ENCODE measurements around the gene AGR3. TPM values are rescaled to one million over a fixed set of nuclear protein-coding genes. Genes with fewer than 3 reads are reported as not detected.

AGR3 gene
- total and polyA plus RNA-seq, 4 donors: not detected

- no peak overlapping the region for H3K9ac ChIP-seq (ENCODE audit: low read depth in 1 of 2, low read length in 2 of 2)
- 89% methylated on average over 2 of the region's 2 CpGs for WGBS
- H3K36me3 ChIP-seq (ENCODE audit: control insufficient read depth in 4 of 4, insufficient read depth in 3 of 4, low read depth in 1 of 4, low read length in 3 of 4): no peaks in the 10 kb centered on the region
- H3K4me3 ChIP-seq (ENCODE audit: low read depth in 1 of 3, low read length in 3 of 3): no peak overlapping the region
- TF ChIP-seq TAF1 (conservative IDR thresholded peaks at IDR 0.05): no peak
- TF ChIP-seq YY1 (IDR thresholded peaks at IDR 0.05): no peak
- TF ChIP-seq GABPA (IDR thresholded peaks at IDR 0.05 in 1 of 2, conservative IDR thresholded peaks at IDR 0.05 in 1 of 2): no peak
- no peak for TF ChIP-seq RXRA (IDR thresholded peaks at IDR 0.05)
- TF ChIP-seq, protein P1, sequence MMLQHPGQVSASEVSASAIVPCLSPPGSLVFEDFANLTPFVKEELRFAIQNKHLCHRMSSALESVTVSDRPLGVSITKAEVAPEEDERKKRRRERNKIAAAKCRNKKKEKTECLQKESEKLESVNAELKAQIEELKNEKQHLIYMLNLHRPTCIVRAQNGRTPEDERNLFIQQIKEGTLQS (IDR thresholded peaks at IDR 0.05): no peak
- TF ChIP-seq, protein P2, sequence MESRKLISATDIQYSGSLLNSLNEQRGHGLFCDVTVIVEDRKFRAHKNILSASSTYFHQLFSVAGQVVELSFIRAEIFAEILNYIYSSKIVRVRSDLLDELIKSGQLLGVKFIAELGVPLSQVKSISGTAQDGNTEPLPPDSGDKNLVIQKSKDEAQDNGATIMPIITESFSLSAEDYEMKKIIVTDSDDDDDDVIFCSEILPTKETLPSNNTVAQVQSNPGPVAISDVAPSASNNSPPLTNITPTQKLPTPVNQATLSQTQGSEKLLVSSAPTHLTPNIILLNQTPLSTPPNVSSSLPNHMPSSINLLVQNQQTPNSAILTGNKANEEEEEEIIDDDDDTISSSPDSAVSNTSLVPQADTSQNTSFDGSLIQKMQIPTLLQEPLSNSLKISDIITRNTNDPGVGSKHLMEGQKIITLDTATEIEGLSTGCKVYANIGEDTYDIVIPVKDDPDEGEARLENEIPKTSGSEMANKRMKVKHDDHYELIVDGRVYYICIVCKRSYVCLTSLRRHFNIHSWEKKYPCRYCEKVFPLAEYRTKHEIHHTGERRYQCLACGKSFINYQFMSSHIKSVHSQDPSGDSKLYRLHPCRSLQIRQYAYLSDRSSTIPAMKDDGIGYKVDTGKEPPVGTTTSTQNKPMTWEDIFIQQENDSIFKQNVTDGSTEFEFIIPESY (IDR thresholded peaks at IDR 0.05): no peak
- no peak for TF ChIP-seq HNF4G (IDR thresholded peaks at IDR 0.05)
- no peak for TF ChIP-seq JUND (IDR thresholded peaks at IDR 0.05)
- TF ChIP-seq SP1 (IDR thresholded peaks at IDR 0.05): no peak
- TF ChIP-seq NR2F2 (IDR thresholded peaks at IDR 0.05): no peak
- no peak for TF ChIP-seq EGR1 (IDR thresholded peaks at IDR 0.05; ENCODE audit: low read depth in 2 of 2)
- no peak for TF ChIP-seq HNF4A (conservative IDR thresholded peaks at IDR 0.05)
- TF ChIP-seq, protein P3, sequence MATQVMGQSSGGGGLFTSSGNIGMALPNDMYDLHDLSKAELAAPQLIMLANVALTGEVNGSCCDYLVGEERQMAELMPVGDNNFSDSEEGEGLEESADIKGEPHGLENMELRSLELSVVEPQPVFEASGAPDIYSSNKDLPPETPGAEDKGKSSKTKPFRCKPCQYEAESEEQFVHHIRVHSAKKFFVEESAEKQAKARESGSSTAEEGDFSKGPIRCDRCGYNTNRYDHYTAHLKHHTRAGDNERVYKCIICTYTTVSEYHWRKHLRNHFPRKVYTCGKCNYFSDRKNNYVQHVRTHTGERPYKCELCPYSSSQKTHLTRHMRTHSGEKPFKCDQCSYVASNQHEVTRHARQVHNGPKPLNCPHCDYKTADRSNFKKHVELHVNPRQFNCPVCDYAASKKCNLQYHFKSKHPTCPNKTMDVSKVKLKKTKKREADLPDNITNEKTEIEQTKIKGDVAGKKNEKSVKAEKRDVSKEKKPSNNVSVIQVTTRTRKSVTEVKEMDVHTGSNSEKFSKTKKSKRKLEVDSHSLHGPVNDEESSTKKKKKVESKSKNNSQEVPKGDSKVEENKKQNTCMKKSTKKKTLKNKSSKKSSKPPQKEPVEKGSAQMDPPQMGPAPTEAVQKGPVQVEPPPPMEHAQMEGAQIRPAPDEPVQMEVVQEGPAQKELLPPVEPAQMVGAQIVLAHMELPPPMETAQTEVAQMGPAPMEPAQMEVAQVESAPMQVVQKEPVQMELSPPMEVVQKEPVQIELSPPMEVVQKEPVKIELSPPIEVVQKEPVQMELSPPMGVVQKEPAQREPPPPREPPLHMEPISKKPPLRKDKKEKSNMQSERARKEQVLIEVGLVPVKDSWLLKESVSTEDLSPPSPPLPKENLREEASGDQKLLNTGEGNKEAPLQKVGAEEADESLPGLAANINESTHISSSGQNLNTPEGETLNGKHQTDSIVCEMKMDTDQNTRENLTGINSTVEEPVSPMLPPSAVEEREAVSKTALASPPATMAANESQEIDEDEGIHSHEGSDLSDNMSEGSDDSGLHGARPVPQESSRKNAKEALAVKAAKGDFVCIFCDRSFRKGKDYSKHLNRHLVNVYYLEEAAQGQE (IDR thresholded peaks at IDR 0.05): no peak
- no peak for TF ChIP-seq FOXA1 (IDR thresholded peaks at IDR 0.05)
- no peak for TF ChIP-seq RAD21 (IDR thresholded peaks at IDR 0.05)
- no peak for TF ChIP-seq FOXA2 (IDR thresholded peaks at IDR 0.05)
- TF ChIP-seq, protein P4, sequence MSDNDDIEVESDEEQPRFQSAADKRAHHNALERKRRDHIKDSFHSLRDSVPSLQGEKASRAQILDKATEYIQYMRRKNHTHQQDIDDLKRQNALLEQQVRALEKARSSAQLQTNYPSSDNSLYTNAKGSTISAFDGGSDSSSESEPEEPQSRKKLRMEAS (IDR thresholded peaks at IDR 0.05): no peak
- no peak for TF ChIP-seq CTCF (IDR thresholded peaks at IDR 0.05; ENCODE audit: low read depth, low read length, missing input control)
- no peak for DNase-seq (ENCODE audit: low spot score)
- H3K27ac ChIP-seq (ENCODE audit: low read depth in 1 of 2, low read length in 2 of 2): no peak overlapping the region
- H3K27me3 ChIP-seq (ENCODE audit: control insufficient read depth in 4 of 4, insufficient read depth in 4 of 4, low read length in 3 of 4): no peaks in the 10 kb centered on the region
- no peaks in the 10 kb centered on the region for H3K9me3 ChIP-seq (ENCODE audit: control insufficient read depth in 4 of 4, low read length in 3 of 4)
- H3K4me1 ChIP-seq (ENCODE audit: control insufficient read depth in 4 of 4, insufficient read depth in 4 of 4, low read length in 3 of 4): no peaks in the 10 kb centered on the region
These were observed 22.3 kb upstream of the AGR3 start for GRCh38 chr7:16904076-16904475.
